HG03064 (cell line): Measurements from ENCODE around the gene CHST11.

Source experiments
- ATAC-seq: cut with Tn5 transposase; IDR thresholded peaks from one replicate; pipeline ENCODE4 v1.9.1; 2021; ENCODE audit warnings: low read depth; ENCODE audit not compliant: unreplicated experiment

Gene CHST11

DNA sequence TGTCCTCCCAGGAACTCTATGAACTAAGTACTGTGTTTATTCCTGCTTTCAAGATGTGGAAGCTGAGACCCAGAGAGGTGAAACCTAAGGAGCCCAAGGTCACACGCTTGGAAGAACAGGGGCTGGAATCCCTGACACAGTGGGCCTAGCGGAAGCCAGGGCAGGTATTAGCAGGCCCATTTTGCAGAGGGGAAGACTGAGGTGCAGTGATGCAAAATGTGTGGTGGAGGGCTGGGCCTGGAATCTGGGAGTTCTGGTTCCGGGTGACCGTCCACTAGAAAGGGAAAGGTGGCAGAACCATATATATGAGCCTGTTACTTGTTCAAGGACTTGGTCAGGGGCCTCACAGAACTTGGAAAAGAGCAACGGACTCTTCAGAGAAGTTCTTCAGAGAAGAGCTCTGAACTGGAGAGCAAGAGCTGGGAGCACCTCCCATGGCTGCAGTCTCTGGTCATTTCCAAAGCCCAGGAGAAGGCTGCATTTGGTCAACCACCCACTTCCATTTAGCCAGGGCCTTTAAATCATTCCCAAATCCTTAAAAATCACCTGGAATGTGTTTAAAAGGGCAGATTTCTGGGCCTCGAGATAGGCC, 119.5 kb downstream of the CHST11 start:
- ATAC-seq = no peak

DNA sequence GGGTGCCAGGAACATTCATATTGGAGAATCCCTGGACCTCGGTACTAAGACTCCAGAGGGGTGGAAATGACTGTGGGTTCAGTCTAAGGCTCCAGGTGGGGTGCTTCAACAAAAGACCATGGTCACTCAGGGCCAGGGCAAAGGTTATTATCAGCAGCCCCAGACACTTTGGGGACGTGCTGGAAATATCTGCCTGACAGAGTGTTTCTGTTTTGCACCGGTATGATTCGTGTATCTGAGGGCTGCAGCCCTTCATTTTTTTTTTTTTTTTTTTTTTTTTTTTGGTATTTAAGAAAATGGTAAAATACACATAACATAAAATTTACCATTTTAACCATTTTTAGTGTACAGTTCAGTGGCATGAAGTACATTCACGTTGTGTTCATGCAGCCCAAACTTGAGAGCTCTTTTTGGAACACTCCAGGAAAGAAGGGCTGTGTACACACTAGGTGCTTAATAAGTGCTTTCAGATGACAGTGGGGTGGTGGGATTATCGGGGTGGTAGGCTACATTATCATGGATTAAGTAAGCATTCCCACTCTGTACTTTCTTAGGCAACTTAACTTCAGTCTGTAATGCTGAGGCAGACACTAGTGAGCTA, 120.3 kb downstream of the CHST11 start:
- ATAC-seq = no peak

DNA sequence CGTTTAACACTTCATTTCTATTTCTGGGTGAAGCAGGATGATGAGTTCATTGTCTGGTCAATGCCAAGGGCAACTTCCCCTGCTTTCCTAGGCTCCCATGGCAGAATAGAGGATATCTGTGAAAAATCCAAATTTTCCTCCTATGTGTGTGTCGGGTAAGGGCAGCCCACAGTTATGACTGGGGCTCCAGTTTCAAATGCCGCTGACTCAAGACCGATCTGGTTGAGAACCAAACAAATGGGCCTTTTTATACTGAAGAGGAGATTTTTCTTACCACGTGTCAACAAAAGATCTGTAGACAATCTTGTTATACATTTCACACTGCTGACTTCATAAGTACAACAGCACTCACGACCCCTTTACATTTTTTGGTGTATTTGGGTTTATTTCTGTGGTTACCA, 120.8 kb downstream of the CHST11 start:
- no peak for ATAC-seq

DNA sequence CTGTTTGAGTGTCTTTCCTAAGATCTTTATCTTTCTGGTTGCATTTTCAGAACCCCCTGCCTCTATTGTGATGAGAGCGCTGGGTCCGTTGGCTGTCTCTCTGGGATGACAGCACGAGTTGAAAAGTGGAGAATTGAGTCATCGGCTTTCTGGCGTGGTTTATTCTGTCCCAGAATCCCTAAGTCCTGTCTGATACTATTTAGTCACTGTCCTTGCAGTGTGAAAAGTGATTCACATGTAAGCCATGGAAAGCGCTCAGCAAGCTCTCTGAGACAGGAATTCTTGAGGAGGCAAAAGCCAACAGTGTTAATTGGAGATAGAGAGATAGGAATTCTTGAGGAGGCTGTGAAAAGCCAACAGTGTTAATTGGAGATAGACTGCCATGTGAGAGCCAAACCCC, 121.7 kb downstream of the CHST11 start:
- ATAC-seq = no peak

DNA sequence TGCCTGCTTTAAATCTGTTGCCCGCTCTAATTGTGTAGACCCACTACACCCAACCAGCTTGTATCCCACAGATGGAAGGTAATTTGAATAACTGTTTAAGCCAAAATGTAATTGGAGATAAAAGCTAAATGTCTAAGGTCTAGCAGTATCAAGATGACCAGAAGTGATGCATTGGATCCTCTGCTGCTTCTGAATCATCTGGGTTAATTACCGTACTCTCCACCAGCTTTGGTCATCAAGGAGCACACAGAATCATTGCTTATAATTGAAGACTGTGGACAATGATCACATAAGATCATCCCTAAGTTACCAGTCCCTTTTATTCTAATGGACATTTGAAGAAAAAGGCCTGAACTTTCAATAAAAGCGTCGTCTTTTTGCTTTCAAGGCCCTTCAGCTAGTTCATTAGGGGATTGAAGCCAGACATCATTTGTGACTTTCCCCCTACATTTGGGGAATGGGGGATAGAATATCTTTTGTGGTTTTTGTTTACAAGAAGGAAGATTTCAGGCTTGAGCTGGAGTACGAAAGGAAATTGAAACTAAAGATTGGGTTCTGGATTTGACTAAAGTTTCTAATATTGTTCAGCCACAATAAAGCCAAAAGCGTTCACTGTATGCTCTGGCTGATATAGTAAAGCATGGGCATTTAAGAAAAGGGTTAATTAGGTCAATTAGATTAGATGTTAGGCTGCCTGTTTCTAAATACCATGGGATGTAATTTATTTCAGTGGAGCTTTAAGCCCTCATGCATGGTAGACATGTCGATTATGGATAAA, 123.2 kb downstream of the CHST11 start:
- ATAC-seq = peak; percentile 43

GRCh38 chr12:104581005-104581570, 124.3 kb downstream of the CHST11 start:
- ATAC-seq = no peak

GRCh38 chr12:104582739-104583138, 126.0 kb downstream of the CHST11 start:
- ATAC-seq = peak; percentile 73

DNA sequence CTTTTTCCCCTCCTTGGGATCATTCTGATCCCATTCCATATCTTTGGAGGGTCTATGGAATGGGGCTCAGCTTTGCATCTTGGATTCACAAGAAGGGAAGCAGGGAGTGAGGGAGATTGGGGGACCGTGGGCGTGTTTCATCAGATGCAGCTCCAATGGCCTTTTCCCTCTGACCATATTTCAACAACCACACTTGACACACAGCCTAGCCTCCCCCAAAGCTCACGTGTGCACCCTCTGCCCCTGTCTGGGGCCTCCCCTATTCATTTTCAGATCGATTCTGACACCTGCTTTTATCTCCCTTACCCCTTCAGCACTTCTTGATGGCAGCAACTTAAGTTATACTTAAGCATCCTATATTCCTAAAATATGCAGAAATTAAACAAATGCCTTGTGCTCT, 126.6 kb downstream of the CHST11 start:
- no peak for ATAC-seq

DNA sequence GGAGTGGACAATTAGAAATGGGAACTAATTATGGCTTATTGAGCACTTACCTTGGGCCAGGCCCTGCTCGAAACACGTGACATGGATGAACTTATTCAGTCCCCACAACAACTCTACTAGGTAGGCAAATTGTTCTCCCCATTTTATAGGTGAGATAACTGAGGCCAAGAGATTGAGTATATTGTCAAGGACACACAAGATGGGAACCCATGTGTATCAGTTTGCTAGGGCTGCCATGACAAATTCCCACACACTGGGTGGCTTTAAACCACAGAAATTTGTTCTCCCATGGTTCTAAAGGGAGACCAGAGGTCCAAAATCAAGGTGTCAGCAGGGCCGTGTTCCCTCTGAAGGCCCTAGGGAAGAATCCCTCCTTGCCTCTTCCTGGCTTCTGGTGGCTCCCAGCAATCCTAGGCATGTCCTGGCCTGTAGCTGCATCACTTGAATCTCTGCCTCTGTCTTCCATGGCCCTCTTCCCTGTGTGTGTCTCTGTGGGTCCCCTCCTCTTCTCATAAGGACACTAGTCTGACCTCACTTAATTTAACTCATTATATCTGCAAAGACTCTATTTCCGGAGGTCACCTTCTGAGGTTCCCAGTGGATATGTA, 128.8 kb downstream of the CHST11 start:
- no peak for ATAC-seq

DNA sequence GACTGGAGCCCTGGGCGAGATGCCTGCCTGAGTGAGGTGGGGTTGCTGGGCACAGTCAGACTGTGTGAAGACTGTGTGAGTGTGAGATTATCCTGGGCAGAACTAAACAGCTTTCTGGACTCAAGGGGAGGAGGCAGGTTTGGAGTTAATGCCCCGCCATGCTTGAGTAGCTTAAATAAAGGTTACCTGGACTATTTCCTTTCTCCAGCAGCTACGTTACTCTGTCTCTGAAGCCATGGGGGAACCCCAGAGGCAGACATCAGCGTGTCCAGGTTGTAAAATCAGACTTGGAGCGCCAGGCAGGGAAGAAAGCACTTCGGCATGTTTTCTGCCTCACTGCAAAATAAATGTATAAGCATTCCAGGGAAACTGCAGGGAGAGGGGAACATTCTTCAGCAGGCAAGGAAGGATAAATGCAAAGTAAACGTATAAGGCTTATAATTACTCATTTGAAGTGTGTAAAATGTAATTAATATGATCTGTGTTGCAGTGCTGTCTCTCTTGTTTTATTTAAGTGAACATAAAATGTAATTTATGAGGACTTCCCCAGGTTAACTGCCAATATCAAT, 129.7 kb downstream of the CHST11 start:
- no peak for ATAC-seq

DNA sequence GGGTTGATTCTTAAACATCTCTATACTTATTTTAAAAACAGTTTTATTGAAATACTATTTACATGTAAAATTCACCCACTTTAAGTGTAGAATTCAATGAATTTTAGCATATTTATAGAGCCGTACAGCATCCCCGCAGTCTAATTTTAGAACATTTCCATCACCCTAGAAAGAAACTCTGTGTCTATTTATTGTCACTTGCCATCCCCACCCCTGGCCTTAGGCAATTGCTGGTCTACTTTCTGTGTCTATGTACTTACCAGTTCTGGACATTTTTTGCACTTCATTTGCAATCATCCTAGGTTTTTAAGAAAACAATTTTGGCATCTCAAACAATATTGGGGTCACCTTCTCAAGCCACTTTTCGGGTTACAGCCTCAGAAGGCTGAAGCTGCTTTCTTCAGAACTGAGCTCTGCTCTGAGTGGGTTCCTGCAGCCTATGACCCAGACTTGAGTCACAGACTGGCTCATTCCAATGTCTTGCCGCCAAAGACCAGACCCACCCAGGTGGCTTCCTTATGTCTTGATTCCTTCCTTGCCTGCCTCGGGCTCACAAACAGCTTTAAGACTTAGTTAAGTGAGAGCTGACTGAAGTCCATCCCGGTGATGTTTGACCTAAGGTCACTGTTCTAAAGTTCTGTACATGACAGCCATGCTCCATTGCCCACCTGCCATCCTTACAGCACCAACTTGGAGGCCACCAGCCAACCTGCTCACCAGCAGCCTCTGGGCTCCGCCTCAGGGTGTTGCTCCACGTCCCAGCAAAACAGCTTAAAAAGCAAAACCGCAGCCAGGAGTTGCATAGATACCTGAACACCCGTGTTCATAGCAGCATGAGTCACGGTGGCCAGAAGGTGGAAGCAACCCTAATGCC, 131.5 kb downstream of the CHST11 start:
- no peak for ATAC-seq

GRCh38 chr12:104588921-104589590, 132.3 kb downstream of the CHST11 start:
- no peak for ATAC-seq

GRCh38 chr12:104590022-104590421, 133.3 kb downstream of the CHST11 start:
- ATAC-seq = no peak

DNA sequence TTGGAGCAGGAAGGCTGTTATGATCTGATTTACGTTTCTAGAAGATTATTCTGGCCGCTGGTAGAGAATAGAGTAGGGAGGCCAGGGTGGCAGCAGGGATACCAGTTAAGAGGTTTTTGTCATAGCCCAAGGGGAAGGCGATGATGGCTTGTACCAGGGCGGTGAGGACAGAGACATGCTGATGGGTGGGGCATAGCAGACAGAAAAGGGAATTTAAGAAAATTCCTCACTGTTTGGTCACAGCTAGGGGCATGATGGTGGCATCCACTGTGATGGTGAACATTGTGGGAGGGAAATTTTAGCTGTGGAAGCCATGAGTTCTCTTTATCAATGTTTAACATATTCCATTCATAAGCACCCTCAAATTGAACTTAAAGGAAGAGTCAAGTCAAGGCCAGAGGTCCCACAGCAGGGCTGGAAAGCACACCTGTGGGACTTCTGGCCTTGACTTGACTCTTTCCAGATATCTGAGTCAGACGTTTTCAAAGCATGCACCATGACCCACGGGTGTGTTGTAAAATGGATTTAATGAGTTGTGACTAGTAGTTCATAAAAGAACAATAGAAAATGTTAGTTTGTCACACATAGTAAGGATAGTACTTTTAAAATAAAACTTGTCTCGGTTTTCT, 134.6 kb downstream of the CHST11 start:
- ATAC-seq = no peak

DNA sequence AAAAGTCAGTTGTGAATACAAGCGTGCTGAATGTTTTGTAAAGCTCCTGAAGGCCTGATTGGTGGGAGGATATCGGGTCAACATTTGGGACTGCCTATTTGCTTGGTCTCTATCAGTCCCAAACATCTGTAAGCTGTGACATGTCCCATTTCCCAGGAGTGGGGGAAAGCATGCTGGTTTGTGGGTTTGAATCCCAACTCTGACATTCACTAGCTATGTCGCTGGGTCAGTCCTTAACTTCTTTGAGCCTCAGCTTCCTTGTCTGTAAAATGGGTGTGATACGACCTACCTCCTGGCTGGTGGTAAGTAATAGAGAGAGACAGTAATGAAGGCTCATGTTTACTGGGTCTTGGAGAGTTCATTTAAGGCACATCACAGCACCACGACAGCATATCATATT, 136.7 kb downstream of the CHST11 start:
- ATAC-seq = no peak

- no peak for ATAC-seq
Observed at GRCh38 chr12:104596134-104596799, 139.5 kb downstream of the CHST11 start.

DNA sequence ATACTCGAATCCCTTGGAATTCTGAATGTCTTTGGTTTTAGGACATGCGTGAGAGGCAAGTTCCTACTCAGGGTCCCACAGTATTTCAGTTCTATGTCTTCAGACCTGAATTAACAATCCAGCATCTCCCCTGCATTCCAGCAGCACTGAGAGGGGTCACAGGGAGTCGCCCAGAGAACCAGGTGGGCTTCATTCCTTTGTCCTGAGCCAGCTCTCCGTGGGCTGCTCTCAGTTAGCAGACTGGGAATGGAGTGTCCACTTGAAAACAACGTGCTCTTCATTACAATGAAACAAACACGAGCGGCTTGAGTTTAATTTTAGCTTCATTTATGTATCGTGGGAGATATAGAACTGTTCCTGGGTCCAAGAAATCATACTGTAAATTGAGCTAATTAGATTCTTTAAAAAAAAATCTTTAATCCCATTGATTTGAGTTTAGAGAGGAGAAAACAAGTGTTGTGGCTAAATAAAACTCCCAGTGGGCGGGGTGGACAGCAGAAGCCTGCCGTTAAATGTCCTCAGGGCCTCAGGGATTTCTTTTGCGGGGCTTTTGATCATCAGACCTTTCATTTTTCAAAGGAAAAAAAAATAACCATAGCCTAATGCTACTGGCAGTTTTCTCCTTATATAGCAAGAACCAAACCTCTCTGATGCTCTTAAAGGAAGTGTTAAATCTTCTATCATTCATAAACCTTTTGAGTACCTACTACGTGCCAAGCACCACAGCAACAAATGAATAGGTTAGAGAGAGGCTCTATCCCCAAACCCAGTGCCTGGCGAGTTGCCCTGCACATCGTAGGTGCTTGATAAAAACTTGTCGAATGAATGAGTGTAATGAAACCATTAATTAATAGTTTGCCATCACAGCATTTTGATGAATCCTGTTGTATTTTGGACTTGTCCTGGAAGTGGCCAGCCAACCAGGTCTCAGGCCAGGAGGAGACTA, 140.4 kb downstream of the CHST11 start:
- no peak for ATAC-seq
